Ureter (tissue), 1 donor: ENCODE measurements around the gene GRAMD1B. TPM values are rescaled to one million over a fixed set of nuclear protein-coding genes. Genes with fewer than 3 reads are reported as not detected.

ENCODE experiments used
- DNase-seq: peaks from one replicate; pipeline ENCODE4 v3.0.0-alpha.2; 2020; ENCODE audit warnings: low spot score
- total RNA-seq: library from RNA; stranded (reverse); gene quantifications from one replicate; pipeline ENCODE4 v1.2.4, GENCODE V29; 2023
- donor health status: DM: yes; HTN: yes; CAD: no.

Gene GRAMD1B
- total RNA-seq, 1 donor from 2014 or later = 3.5 TPM

GRCh38 chr11:123409456-123410217 is 20.4 kb upstream of the GRAMD1B start:
- no peak for DNase-seq

- DNase-seq = no peak
Observed at GRCh38 chr11:123410218-123410549, 19.9 kb upstream of the GRAMD1B start.

GRCh38 chr11:123413636-123414035 is 16.4 kb upstream of the GRAMD1B start:
- no peak for DNase-seq

- no peak for DNase-seq
Observed at GRCh38 chr11:123416566-123416965, 13.5 kb upstream of the GRAMD1B start.

GRCh38 chr11:123418351-123419114 is 11.5 kb upstream of the GRAMD1B start:
- no peak for DNase-seq

- DNase-seq = no peak
Observed at GRCh38 chr11:123419731-123420452, 10.2 kb upstream of the GRAMD1B start.

GRCh38 chr11:123421589-123421988 is 8.5 kb upstream of the GRAMD1B start:
- no peak for DNase-seq

- no peak for DNase-seq
Observed at GRCh38 chr11:123425367-123425766, 4.7 kb upstream of the GRAMD1B start.

GRCh38 chr11:123426789-123427188 is 3.3 kb upstream of the GRAMD1B start:
- DNase-seq = no peak

GRCh38 chr11:123427405-123427804 is 2.7 kb upstream of the GRAMD1B start:
- no peak for DNase-seq

- DNase-seq = no peak
Observed at GRCh38 chr11:123428116-123428715, 1.9 kb upstream of the GRAMD1B start.

- DNase-seq = no peak
Observed at GRCh38 chr11:123429336-123429735, 733 bp upstream of the GRAMD1B start.

- DNase-seq = peak; percentile 72
Observed at GRCh38 chr11:123430721-123431497, 840 bp downstream of the GRAMD1B start.

- no peak for DNase-seq
Observed at GRCh38 chr11:123431619-123432018, 1.6 kb downstream of the GRAMD1B start.

GRCh38 chr11:123434262-123434661 is 4.2 kb downstream of the GRAMD1B start:
- no peak for DNase-seq

- no peak for DNase-seq
Observed at GRCh38 chr11:123434911-123435310, 4.8 kb downstream of the GRAMD1B start.

- no peak for DNase-seq
Observed at GRCh38 chr11:123437236-123437979, 7.3 kb downstream of the GRAMD1B start.

GRCh38 chr11:123438131-123438627 is 8.1 kb downstream of the GRAMD1B start:
- DNase-seq = no peak

- DNase-seq = no peak
Observed at GRCh38 chr11:123439616-123440015, 9.5 kb downstream of the GRAMD1B start.

GRCh38 chr11:123441161-123441560 is 11.1 kb downstream of the GRAMD1B start:
- no peak for DNase-seq
